GM21515 (cell line): ENCODE data around the gene PAK6.

ENCODE experiments used
- ATAC-seq: cut with Tn5 transposase; IDR thresholded peaks from one replicate; pipeline ENCODE4 v1.9.1; 2021; ENCODE audit not compliant: unreplicated experiment

The PAK6 gene

DNA sequence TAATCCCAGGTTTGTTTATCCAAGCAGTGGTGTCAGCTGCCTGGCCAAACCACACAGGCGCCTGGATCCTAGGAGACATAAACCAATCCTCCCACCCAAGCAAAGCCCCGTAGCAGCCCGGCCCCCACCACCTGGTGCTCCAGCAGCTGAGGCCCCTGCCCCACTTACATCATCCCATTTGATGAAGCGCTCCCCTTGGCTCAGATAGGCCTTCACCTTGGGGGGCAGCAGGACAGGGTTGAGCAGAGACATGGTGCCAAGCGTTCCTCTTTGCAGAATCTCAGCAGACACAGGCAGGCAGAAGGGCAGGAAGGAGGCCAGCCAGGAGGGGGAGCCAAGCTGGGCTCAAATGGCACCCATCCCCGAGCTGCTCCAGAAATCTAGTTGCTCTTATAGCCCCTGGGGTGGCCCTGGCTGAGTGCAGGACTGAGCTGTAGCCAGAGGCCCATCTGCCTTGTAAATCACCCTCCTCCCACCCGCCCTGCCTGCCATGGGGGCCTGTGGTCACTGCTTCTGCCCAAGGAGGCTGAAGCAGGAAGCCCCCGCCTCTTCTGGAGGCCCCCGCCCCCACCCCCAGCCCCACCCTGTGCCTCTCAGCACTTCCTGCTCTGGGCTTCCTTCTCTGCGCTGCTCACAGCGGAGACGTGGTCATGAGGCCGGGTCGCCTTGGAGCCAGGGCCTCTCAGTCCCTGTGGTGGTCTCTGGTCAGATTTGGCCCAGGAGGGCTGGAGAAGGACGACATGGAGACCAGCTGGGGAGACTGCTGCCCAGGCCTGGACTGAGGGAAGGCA is 68.8 kb downstream of the PAK6 start, which contains the start of gene PLCB2:
PLCB2 (minus strand) TSS at position 515 of the 791 bp plus-strand sequence; CDS start at position 252, 263 bp downstream.
- ATAC-seq, result no peak

DNA sequence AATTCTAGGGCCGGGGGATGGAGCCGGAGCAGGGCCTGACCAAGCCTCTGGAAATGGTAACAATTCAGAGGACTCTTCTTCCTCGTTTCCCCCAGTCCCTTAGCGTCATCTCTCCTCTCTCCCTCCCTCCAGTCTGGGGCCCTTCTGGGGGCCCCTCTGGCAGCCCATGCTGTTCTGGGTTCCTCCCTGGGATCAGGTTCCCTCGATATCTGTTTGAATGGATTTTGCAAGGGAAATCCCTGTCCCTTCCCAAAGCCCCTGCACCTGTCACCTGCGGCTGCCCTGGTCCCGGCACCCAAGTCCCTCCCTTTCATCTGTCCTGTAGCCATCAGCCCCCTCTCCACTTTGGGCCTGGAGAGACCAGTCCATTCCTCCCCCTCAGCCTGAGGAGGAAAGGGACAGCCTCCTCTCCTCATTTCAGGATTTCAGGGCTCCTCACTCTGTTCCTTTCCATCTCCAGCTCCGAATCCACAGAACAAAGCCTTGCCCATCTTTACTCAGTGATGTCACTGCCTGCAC is 70.5 kb downstream of the PAK6 start:
- no peak for ATAC-seq

- no peak for ATAC-seq
Observed at GRCh38 chr15:40310001-40310959, 71.4 kb downstream of the PAK6 start.

GRCh38 chr15:40310993-40311392 is 72.1 kb downstream of the PAK6 start:
- no peak for ATAC-seq

DNA sequence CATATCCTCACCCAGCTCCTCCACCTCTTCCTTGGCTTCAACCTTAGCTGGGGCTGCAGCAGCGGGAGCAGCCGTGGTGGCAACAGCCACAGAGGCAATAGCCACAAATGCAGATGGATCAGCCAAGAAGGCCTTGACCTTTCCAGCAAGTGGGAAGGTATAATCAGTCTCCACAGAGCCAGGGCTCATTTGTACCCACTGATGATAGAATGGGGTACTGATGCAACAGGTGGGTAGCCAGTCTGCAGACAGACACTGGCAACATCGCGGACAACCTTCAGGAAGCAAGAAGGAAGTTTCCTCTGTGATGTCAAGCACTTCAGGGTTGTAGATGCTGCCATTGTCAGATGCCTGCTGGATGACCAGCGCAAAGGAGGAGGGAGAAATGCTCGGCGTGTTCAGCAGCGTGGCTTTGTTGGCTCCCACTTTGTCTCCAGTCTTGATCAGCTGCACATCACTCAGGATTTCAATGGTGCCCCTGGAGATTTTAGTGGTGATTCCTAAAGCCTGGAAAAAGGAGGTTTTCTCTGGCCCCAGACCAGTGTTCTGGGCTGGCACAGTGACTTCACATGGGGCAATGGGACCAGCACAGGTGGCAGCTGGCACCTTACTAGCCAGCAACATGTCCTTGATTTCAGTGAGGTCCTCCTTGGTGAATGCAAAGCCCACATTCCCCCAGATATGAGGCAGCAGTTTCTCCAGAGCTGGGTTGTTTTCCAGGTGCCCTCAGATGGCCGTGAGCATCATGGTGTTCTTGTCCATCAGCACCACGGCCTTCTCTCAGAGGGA is 73.7 kb downstream of the PAK6 start:
- ATAC-seq, result no peak

GRCh38 chr15:40313531-40314398 is 74.9 kb downstream of the PAK6 start:
- no peak for ATAC-seq

DNA sequence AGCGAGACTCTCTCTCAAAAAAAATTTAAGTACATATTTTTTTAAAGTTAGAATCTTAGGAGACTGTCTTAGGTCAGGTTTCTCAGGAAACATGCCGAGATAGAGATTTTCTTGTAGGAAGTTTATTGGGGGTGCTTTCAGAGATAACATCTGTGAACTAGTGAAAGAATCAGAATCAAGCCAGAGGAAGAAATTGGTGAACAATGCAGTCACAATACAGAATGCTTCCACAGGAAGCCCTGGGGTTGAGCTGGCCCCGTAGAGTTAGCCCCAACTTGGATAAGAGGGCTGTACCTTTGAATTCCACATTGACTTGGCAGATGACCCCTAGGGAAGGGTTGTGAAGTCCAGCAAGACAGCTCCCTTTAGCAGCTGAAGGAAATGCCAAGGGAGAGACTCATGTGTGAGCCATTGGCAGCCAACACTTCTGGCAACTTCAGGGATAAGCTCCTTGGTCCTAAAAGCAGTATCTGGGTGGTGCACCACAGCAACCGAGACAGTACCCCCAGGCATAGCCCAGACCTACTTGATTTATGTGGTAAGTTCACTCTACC is 75.9 kb downstream of the PAK6 start:
- no peak for ATAC-seq

DNA sequence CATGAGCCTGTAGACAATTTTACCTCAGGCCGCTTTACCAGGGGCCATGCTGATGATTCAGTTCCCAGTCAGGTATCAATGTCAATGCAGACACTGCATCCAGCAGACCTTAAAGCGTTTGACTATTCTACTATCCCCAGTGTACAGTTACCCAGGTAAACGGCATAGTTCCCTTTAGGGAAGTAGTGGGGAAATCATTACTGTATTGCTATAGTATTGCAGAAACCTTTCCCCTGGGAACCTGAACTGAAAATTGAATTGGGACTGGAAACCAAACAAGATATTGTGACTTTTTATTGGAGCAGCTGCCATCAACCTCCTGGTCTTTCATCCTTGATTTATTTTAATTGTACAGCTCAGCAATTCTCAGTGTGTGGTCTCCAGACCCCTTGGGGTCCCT is 78.1 kb downstream of the PAK6 start:
- ATAC-seq, result no peak

GRCh38 chr15:40317580-40317979 is 78.7 kb downstream of the PAK6 start:
- ATAC-seq, result no peak

DNA sequence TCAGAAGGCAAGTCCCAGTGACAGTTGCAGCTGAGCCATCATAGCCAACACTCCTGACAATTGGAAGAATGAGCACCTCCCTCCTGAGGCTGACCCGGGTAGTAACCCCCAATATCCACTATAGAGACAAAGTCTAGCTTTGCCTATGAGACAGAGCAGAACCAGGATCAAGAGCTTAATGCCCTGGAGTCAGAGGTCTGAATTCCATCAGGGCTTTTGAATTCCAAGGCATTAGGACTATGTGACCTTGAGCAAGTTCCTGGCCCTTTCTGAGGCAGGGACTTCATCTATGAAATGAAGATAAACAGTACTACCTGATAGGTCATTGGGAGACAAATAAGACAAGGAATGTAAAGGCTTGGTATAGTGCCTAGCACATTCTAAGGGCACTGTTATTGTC is 81.5 kb downstream of the PAK6 start:
- no peak for ATAC-seq

- no peak for ATAC-seq
Observed at GRCh38 chr15:40320931-40321371, 82.1 kb downstream of the PAK6 start.

GRCh38 chr15:40322531-40323238 is 83.8 kb downstream of the PAK6 start:
- no peak for ATAC-seq

DNA sequence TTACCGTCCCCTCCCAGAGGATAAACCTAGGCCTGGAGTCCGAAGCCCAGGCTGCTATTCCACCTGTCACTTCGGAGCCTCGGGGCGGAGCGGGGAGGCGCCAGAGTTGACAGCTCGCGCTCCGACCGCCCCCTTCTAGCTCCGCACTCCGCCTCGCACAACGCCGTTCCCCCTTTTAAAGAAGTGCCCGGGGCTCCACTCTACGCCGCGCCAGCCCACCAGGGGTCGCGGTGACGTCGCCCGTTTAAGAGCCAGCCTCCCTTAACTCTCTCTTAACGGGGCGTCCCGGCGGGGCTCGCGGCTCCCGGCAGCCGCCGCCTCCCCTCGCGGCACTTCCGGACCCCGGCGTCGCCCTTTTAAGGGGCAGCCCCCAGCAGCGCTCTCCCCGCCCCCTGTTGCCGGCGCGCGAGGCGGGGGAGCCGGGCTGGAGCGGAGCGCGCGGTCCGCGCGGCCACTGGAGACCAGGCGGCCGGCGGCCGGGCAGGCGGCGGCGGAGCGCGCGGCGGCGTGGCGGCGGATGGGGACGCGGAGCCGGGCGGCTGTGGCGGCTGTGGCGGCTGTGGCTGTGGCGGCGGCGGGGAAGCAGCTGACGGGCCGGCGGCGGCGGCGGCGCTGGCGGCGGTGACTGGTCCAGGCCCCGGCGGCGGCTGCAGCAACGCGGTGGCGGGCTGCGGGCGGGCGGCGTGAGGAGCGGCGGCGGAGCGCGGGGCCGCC is 84.5 kb downstream of the PAK6 start, which contains the start of gene INAFM2:
INAFM2 (plus strand) TSS at position 454 of the 714 bp plus-strand sequence. CDS start 364 bp downstream, outside the sequence.
- peak; percentile 86 for ATAC-seq

GRCh38 chr15:40323953-40324937 is 85.4 kb downstream of the PAK6 start:
- ATAC-seq, result peak; percentile 2

- ATAC-seq, result no peak
Observed at GRCh38 chr15:40325188-40325587, 86.3 kb downstream of the PAK6 start.

GRCh38 chr15:40325700-40326099 is 86.8 kb downstream of the PAK6 start:
- ATAC-seq, result no peak
